WTC11 (cell line): ENCODE data around the gene VPS18. TPM values are rescaled to one million over a fixed set of nuclear protein-coding genes. Genes with fewer than 3 reads are reported as not detected.

Source experiments
- ATAC-seq: fragments of 200-7000 bp; cut with Tn5 transposase; 2 replicates; pipeline ENCODE4 v1.10.0; 2021; ENCODE audit warnings: mild to moderate bottlenecking, moderate library complexity
- CTCF ChIA-PET: fragments of 300-600 bp; sonication (Branson Sonifier 250); formaldehyde crosslinking; loops from one replicate; lab custom pipeline; 2021; ENCODE audit warnings: antibody characterized with exemption; lab: Charles Lee
- POLR2A ChIA-PET: fragments of 350-600 bp; sonication (Branson Sonifier 250); formaldehyde crosslinking; loops from one replicate; lab custom pipeline; 2021; ENCODE audit warnings: antibody characterized with exemption; lab: Charles Lee
- DNase-seq: peaks from one replicate; pipeline ENCODE4 v3.0.0; 2021; ENCODE audit warnings: low spot score
- H3K27ac Mint-ChIP-seq: 2 replicates; pipeline ENCODE4 v1.8.0; 2021; ENCODE audit warnings: mixed read lengths
- H3K27me3 Mint-ChIP-seq: 2 replicates; pipeline ENCODE4 v1.8.0; 2021; ENCODE audit warnings: low read depth, mild to moderate bottlenecking, moderate library complexity, mixed read lengths
- H3K36me3 Mint-ChIP-seq: 2 replicates; pipeline ENCODE4 v1.8.0; 2021; ENCODE audit warnings: mixed read lengths
- H3K4me1 Mint-ChIP-seq: 2 replicates; pipeline ENCODE4 v1.8.0; 2022; ENCODE audit warnings: mixed read lengths
- H3K4me3 Mint-ChIP-seq: 2 replicates; pipeline ENCODE4 v1.8.0; 2021; ENCODE audit warnings: mild to moderate bottlenecking, moderate library complexity, mixed read lengths
- H3K9me3 Mint-ChIP-seq: 2 replicates; pipeline ENCODE4 v1.8.0; 2021; ENCODE audit warnings: mixed read lengths
- AR ChIP-seq: fragments of 250-450 bp; sonication (Bioruptor Pico); IDR thresholded peaks from 2 replicates; pipeline ENCODE4 v1.9.0; 2021; ENCODE audit warnings: mild to moderate bottlenecking
- ATF2 ChIP-seq: sonication (generic); formaldehyde crosslinking; IDR thresholded peaks from 2 replicates; pipeline ENCODE4 v1.8.1; 2022; ENCODE audit warnings: low read depth, missing genetic modification reagents, borderline replicate concordance
- ATF3 ChIP-seq: sonication (generic); formaldehyde crosslinking; conservative IDR thresholded peaks from 2 replicates; pipeline ENCODE4 v1.8.1; 2022; ENCODE audit warnings: mild to moderate bottlenecking, missing genetic modification reagents
- E2F4 ChIP-seq: sonication (generic); formaldehyde crosslinking; IDR thresholded peaks from 2 replicates; pipeline ENCODE4 v1.8.1; 2022; ENCODE audit warnings: low read depth, mild to moderate bottlenecking, moderate library complexity, missing genetic modification reagents, borderline replicate concordance
- E2F5 ChIP-seq: sonication (generic); formaldehyde crosslinking; IDR thresholded peaks from 2 replicates; pipeline ENCODE4 v1.8.1; 2022; ENCODE audit warnings: mild to moderate bottlenecking, moderate library complexity, missing genetic modification reagents
- ETV6 ChIP-seq: sonication (generic); formaldehyde crosslinking; IDR thresholded peaks from 2 replicates; pipeline ENCODE4 v1.8.1; 2022; ENCODE audit warnings: mild to moderate bottlenecking, missing genetic modification reagents
- NFYB ChIP-seq: sonication (generic); formaldehyde crosslinking; conservative IDR thresholded peaks from 2 replicates; pipeline ENCODE4 v1.8.0; 2022; ENCODE audit warnings: low read depth, missing genetic modification reagents
- NR2C2 ChIP-seq: sonication (generic); formaldehyde crosslinking; IDR thresholded peaks from 2 replicates; pipeline ENCODE4 v1.8.0; 2022; ENCODE audit warnings: mild to moderate bottlenecking, missing genetic modification reagents
- PRDM15 ChIP-seq: sonication (generic); formaldehyde crosslinking; IDR thresholded peaks from 2 replicates; pipeline ENCODE4 v1.8.0; 2022; ENCODE audit warnings: missing genetic modification reagents
- RELA ChIP-seq: sonication (generic); formaldehyde crosslinking; IDR thresholded peaks from 2 replicates; pipeline ENCODE4 v1.8.1; 2022; ENCODE audit warnings: missing genetic modification reagents, mild to moderate bottlenecking, borderline replicate concordance
- SOX15 ChIP-seq: fragments of 250-450 bp; sonication (Bioruptor Pico); IDR thresholded peaks from 2 replicates; pipeline ENCODE4 v1.9.0; 2021; ENCODE audit warnings: mild to moderate bottlenecking
- TP53 ChIP-seq: sonication (generic); formaldehyde crosslinking; IDR thresholded peaks from 2 replicates; pipeline ENCODE4 v1.8.1; 2023; ENCODE audit warnings: mild to moderate bottlenecking, missing genetic modification reagents
- ZBTB21 ChIP-seq: sonication (generic); formaldehyde crosslinking; IDR thresholded peaks from 2 replicates; pipeline ENCODE4 v1.8.1; 2023; ENCODE audit warnings: mild to moderate bottlenecking, missing genetic modification reagents, borderline replicate concordance
- ZNF138 ChIP-seq: sonication (generic); formaldehyde crosslinking; conservative IDR thresholded peaks from 2 replicates; pipeline ENCODE4 v1.8.1; 2022; ENCODE audit warnings: mild to moderate bottlenecking, moderate library complexity, missing genetic modification reagents
- ZNF219 ChIP-seq: sonication (generic); formaldehyde crosslinking; IDR thresholded peaks from 2 replicates; pipeline ENCODE4 v1.8.0; 2023; ENCODE audit warnings: missing genetic modification reagents, mild to moderate bottlenecking, borderline replicate concordance
- ZNF232 ChIP-seq: sonication (generic); formaldehyde crosslinking; IDR thresholded peaks from 2 replicates; pipeline ENCODE4 v1.8.0; 2022; ENCODE audit warnings: mild to moderate bottlenecking, missing genetic modification reagents
- ZNF263 ChIP-seq: sonication (generic); formaldehyde crosslinking; IDR thresholded peaks from 2 replicates; pipeline ENCODE4 v1.8.1; 2022; ENCODE audit warnings: low read depth, mild to moderate bottlenecking, moderate library complexity, missing genetic modification reagents
- ZNF396 ChIP-seq: fragments of 250-450 bp; sonication (Bioruptor Pico); IDR thresholded peaks from 2 replicates; pipeline ENCODE4 v1.8.0; 2021; ENCODE audit warnings: mild to moderate bottlenecking, moderate library complexity, borderline replicate concordance
- ZNF425 ChIP-seq: fragments of 250-450 bp; sonication (Bioruptor Pico); conservative IDR thresholded peaks from 2 replicates; pipeline ENCODE4 v1.9.0; 2021; ENCODE audit warnings: mild to moderate bottlenecking
- total RNA-seq: library from RNA; stranded (reverse); gene quantifications from 3 replicates; pipeline ENCODE4 v1.2.3, GENCODE V29; 2021

Gene VPS18
- total RNA-seq, 1 experiment from 2014 or later, result 27.3 TPM

GRCh38 chr15:40932649-40933516 lies 38.6 kb downstream of the VPS18 start (continued):
- TF ChIP-seq ZNF263 (CRISPR knock-in tag) (no peak), AR (no peak), E2F4 (CRISPR knock-in tag) (no peak), ATF2 (no peak), ZNF138 (CRISPR knock-in tag) (no peak)
- TF ChIP-seq, all 79 proteins: peak for 0

GRCh38 chr15:40933517-40933902 lies 39.3 kb downstream of the VPS18 start:
- CTCF ChIA-PET, result interaction anchor here (1.2 to 6.6 kb wide), 3 partner anchors 30 to 251 kb away, joined by 4 to 53 read pairs (median 8); no protein-coding TSS in a partner anchor
- DNase-seq, result no peak
- Mint-ChIP-seq H3K36me3 (no peaks in the 10 kb centered on the region), H3K27ac (no peak overlapping the region), H3K9me3 (no peaks in the 10 kb centered on the region)
- TF ChIP-seq E2F5 (CRISPR knock-in tag), result no peak
- no peak for TF ChIP-seq ZNF425 (CRISPR knock-in tag)
- no peak for TF ChIP-seq ZNF219 (CRISPR knock-in tag)
- no peak for TF ChIP-seq NR2C2 (CRISPR knock-in tag)
- no peak for TF ChIP-seq ETV6 (CRISPR knock-in tag)
- TF ChIP-seq TP53, result no peak
- TF ChIP-seq, all 79 proteins: peak for 0
- H3K4me3 Mint-ChIP-seq, result no peak overlapping the region
- peaks cover 56% of the 10 kb centered on the region for H3K27me3 Mint-ChIP-seq
- no peak for ATAC-seq
- POLR2A ChIA-PET, result no interaction called here
- peaks cover 24% of the 10 kb centered on the region for H3K4me1 Mint-ChIP-seq

- Mint-ChIP-seq H3K27ac (no peak overlapping the region), H3K4me3 (no peak overlapping the region), H3K27me3 (peaks cover 49% of the 10 kb centered on the region), H3K36me3 (no peaks in the 10 kb centered on the region), H3K9me3 (no peaks in the 10 kb centered on the region), H3K4me1 (peaks cover 24% of the 10 kb centered on the region)
- ATAC-seq, result no peak
- CTCF ChIA-PET, result interaction anchor here (0.6 to 1.2 kb wide), 3 partner anchors 28 to 250 kb away, joined by 3 to 4 read pairs (median 3); no protein-coding TSS in a partner anchor
- DNase-seq, result no peak
- POLR2A ChIA-PET, result interaction anchor here (1.4 kb wide), 1 partner anchor 19 kb away, joined by 4 read pairs; the partner anchor contains the start of gene CHAC1
- TF ChIP-seq ZBTB21, result no peak
- no peak for TF ChIP-seq ZNF232 (CRISPR knock-in tag)
- no peak for TF ChIP-seq ZNF396 (CRISPR knock-in tag)
- no peak for TF ChIP-seq SOX15
- no peak for TF ChIP-seq NFYB (CRISPR knock-in tag)
- no peak for TF ChIP-seq RELA
- no peak for TF ChIP-seq PRDM15 (CRISPR knock-in tag)
- TF ChIP-seq NR2C2 (CRISPR knock-in tag), result no peak
- TF ChIP-seq ATF3 (CRISPR knock-in tag), result no peak
Observed at GRCh38 chr15:40934457-40934856, 40.2 kb downstream of the VPS18 start.
